ENCODE measurements around the gene TRDN. TPM values are rescaled to one million over a fixed set of nuclear protein-coding genes. Genes with fewer than 3 reads are reported as not detected.

TRDN gene
- total RNA-seq, 4 donors from 2014 or later: under 0.01 to 5.6 (median 1.6) TPM; not detected in 1

- intact Hi-C loops (cut with DNase I; ENCODE audit: low total_unique reads): no loop called here
- TF ChIP-seq CTCF (IDR thresholded peaks at IDR 0.05) (no peak), POLR2A (IDR thresholded peaks at IDR 0.05) (no peak)
- no peaks in the 10 kb centered on the region for H3K36me3 ChIP-seq
- H3K9me3 ChIP-seq: no peaks in the 10 kb centered on the region
- H3K27ac ChIP-seq: no peak overlapping the region
- no peaks in the 10 kb centered on the region for H3K27me3 ChIP-seq
- no peak for DNase-seq
- H3K4me1 ChIP-seq: no peaks in the 10 kb centered on the region
- H3K4me3 ChIP-seq: no peak overlapping the region
Observed at GRCh38 chr6:123659960-123660748, 23.4 kb upstream of the TRDN start.

- H3K4me3 ChIP-seq: no peak overlapping the region
- no peaks in the 10 kb centered on the region for H3K27me3 ChIP-seq
- H3K27ac ChIP-seq: no peak overlapping the region
- no peaks in the 10 kb centered on the region for H3K4me1 ChIP-seq
- H3K36me3 ChIP-seq: no peaks in the 10 kb centered on the region
- DNase-seq: no peak
- TF ChIP-seq POLR2A (IDR thresholded peaks at IDR 0.05) (no peak), CTCF (IDR thresholded peaks at IDR 0.05) (no peak)
- H3K9me3 ChIP-seq: no peaks in the 10 kb centered on the region
- intact Hi-C loops (cut with DNase I; ENCODE audit: low total_unique reads): no loop called here
Observed at GRCh38 chr6:123658848-123659247, 22.1 kb upstream of the TRDN start.

GRCh38 chr6:123655521-123656306, 19.0 kb upstream of the TRDN start:
- Histone ChIP-seq H3K4me1 (no peaks in the 10 kb centered on the region), H3K27me3 (no peaks in the 10 kb centered on the region), H3K4me3 (peak overlapping the region in 1 of 2 donors; percentile 19), H3K36me3 (no peaks in the 10 kb centered on the region), H3K27ac (no peak overlapping the region), H3K9me3 (no peaks in the 10 kb centered on the region)
- TF ChIP-seq POLR2A (IDR thresholded peaks at IDR 0.05): no peak
- no peak for TF ChIP-seq CTCF (IDR thresholded peaks at IDR 0.05)
- intact Hi-C loops (cut with DNase I; ENCODE audit: low total_unique reads): no loop called here
- no peak for DNase-seq

- Histone ChIP-seq H3K4me1 (no peaks in the 10 kb centered on the region), H3K36me3 (no peaks in the 10 kb centered on the region), H3K4me3 (no peak overlapping the region), H3K27ac (no peak overlapping the region), H3K9me3 (no peaks in the 10 kb centered on the region), H3K27me3 (no peaks in the 10 kb centered on the region)
- intact Hi-C loops (cut with DNase I; ENCODE audit: low total_unique reads): no loop called here
- no peak for DNase-seq
- TF ChIP-seq CTCF (IDR thresholded peaks at IDR 0.05) (no peak), POLR2A (IDR thresholded peaks at IDR 0.05) (no peak)
Observed at GRCh38 chr6:123648723-123649122, 12.0 kb upstream of the TRDN start.

GRCh38 chr6:123648020-123648580, 11.3 kb upstream of the TRDN start:
- TF ChIP-seq CTCF (IDR thresholded peaks at IDR 0.05): no peak
- TF ChIP-seq POLR2A (IDR thresholded peaks at IDR 0.05): no peak
- no peaks in the 10 kb centered on the region for H3K36me3 ChIP-seq
- no peak for DNase-seq
- intact Hi-C loops (cut with DNase I; ENCODE audit: low total_unique reads): no loop called here
- no peak overlapping the region for H3K4me3 ChIP-seq
- no peaks in the 10 kb centered on the region for H3K27me3 ChIP-seq
- no peak overlapping the region for H3K27ac ChIP-seq
- H3K4me1 ChIP-seq: no peaks in the 10 kb centered on the region
- no peaks in the 10 kb centered on the region for H3K9me3 ChIP-seq
